ENCODE measurements around the gene MMP24. TPM values are rescaled to one million over a fixed set of nuclear protein-coding genes. Genes with fewer than 3 reads are reported as not detected.

The MMP24 gene
- total and polyA plus RNA-seq, 2 experiments from 2014 or later, result 2.0 to 27.3 TPM

- TF ChIP-seq ETS1 (IDR thresholded peaks at IDR 0.05) (no peak), EZH2 (IDR thresholded peaks at IDR 0.05; ENCODE audit: low read depth, unreplicated experiment) (no peak), ZNF462 (CRISPR knock-in tag; IDR thresholded peaks at IDR 0.05) (no peak), EZH2phosphoT487 (IDR thresholded peaks at IDR 0.05; ENCODE audit: unreplicated experiment) (no peak), CTCF (conservative IDR thresholded peaks at IDR 0.05; ENCODE audit: low read depth in 2 of 2) (no peak), REST (IDR thresholded peaks at IDR 0.05; ENCODE audit: unreplicated experiment) (no peak), ZNF331 (CRISPR knock-in tag; IDR thresholded peaks at IDR 0.05; ENCODE audit: low read depth) (no peak), STAT1 (IDR thresholded peaks at IDR 0.05; ENCODE audit: unreplicated experiment) (no peak), ZNF114 (CRISPR knock-in tag; IDR thresholded peaks at IDR 0.05) (no peak), NANOG (IDR thresholded peaks at IDR 0.05; ENCODE audit: borderline replicate concordance) (no peak), JUNB (IDR thresholded peaks at IDR 0.05; ENCODE audit: unreplicated experiment) (no peak)
- no peak for ATAC-seq
- H3K9me2 ChIP-seq (ENCODE audit: insufficient read depth), result no peaks in the 10 kb centered on the region
- H3K27me3 ChIP-seq (ENCODE audit: insufficient read depth), result no peaks in the 10 kb centered on the region
- no peak overlapping the region for H3K4me2 ChIP-seq
- Mint-ChIP-seq H3K27ac (no peak overlapping the region), H3K9me3 (no peaks in the 10 kb centered on the region; the same call in 2 of the 3 replicates), H3K4me1 (peaks cover 15% of the 10 kb centered on the region), H3K36me3 (ENCODE audit: low read depth) (peaks cover 22% of the 10 kb centered on the region), H3K27me3 (ENCODE audit: insufficient read depth, low read depth, poor library complexity) (peaks cover 20% of the 10 kb centered on the region), H3K4me3 (no peak overlapping the region)
- H3K27ac ChIP-seq (ENCODE audit: low read depth), result no peak overlapping the region
- H3K4me3 ChIP-seq, result no peak overlapping the region
- no peak for DNase-seq (ENCODE audit: low spot score)
- H2AFZ ChIP-seq, result no peak overlapping the region
- H3F3A ChIP-seq (replicated peaks; ENCODE audit: low read depth), result peaks cover 9% of the 10 kb centered on the region; the same call in 1 of the 2 replicates
- peaks cover 6% of the 10 kb centered on the region; the same call in 1 of the 2 replicates for H3K4me1 ChIP-seq (ENCODE audit: insufficient read depth)
- peaks cover 23% of the 10 kb centered on the region for H3K79me2 ChIP-seq (replicated peaks; ENCODE audit: insufficient read depth)
- H3K36me3 ChIP-seq (ENCODE audit: insufficient read depth), result peaks cover 12% of the 10 kb centered on the region
- H4K20me1 ChIP-seq (replicated peaks; ENCODE audit: insufficient read depth), result peaks cover 11% of the 10 kb centered on the region; the same call in 1 of the 2 replicates
Measured at GRCh38 chr20:35286899-35287508, 60.5 kb downstream of the MMP24 start.

Measured in GM23338 (cell line).